ENCODE data around the gene CYP21A2. TPM values are rescaled to one million over a fixed set of nuclear protein-coding genes. Genes with fewer than 3 reads are reported as not detected.
A peak's percentile ranks its signal among the peaks of the same experiment; 100 is the strongest.

The CYP21A2 gene
- total RNA-seq, 2 experiments from 2014 or later, result 0.43 to 0.72 TPM

GRCh38 chr6:32085759-32086459, 47.7 kb downstream of the CYP21A2 start:
- DNase-seq, result no peak
- Mint-ChIP-seq H3K27ac (no peak overlapping the region), H3K36me3 (no peaks in the 10 kb centered on the region), H3K4me3 (no peak overlapping the region), H3K4me1 (peaks cover 6% of the 10 kb centered on the region), H3K27me3 (peaks cover 37% of the 10 kb centered on the region), H3K9me3 (no peaks in the 10 kb centered on the region)
- POLR2A ChIA-PET, result no interaction called here
- ATAC-seq (ENCODE audit: low read depth), result no peak

DNA sequence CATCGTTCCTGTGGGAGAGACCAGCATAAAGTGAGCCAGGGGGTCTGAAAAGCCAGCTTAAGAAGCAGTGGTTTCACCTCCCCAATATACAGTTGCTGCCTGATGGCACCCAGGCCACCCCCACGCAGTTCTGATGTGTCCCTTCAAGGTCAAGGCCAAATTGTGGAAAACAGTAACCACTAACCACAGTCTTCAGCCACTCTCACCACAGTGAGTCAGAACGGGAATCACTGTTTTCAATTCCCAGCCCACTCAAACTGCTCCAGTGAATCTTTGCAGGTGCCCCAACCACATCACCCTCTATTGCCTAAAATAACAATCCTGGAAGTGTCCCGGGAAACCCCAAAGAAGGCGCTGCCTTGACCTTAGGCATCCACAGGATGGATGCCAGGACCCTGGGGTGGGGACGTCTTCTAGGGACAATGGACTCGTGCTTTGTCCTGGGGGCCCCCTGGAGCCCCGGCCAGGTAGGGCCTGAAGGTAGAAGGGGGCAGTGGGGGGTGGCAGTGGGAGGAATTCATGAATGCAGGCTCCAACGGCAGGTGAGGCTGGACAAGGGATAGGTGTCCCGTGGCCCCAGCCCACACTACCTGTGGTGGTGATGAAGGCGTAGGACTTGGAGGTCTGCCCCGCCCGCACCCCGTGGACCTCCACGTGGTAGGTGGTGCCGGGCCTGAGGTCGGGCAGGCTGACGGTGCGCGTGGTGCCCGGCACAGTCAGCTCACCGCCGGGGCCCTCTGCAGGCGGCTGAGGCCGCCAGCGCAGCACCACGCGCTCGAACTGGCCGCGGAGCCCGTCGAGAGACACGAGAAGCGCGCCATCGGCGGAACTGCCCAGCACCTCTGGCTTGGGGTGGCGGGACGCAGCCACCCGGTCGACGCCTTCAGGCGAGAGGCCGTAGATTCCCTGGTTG, 48.7 kb downstream of the CYP21A2 start:
- H3K36me3 Mint-ChIP-seq, result no peaks in the 10 kb centered on the region
- peaks cover 6% of the 10 kb centered on the region for H3K4me1 Mint-ChIP-seq
- no peaks in the 10 kb centered on the region for H3K9me3 Mint-ChIP-seq
- POLR2A ChIA-PET, result interaction anchor here (0.6 to 1.2 kb wide), 2 partner anchors 68 to 402 kb away, joined by 3 to 6 read pairs; no protein-coding TSS in a partner anchor
- DNase-seq (no peak), ATAC-seq (ENCODE audit: low read depth) (peak; percentile 38)
- H3K4me3 Mint-ChIP-seq, result peak overlapping the region; percentile 29
- peaks cover 41% of the 10 kb centered on the region for H3K27me3 Mint-ChIP-seq
- no peak overlapping the region for H3K27ac Mint-ChIP-seq

DNA sequence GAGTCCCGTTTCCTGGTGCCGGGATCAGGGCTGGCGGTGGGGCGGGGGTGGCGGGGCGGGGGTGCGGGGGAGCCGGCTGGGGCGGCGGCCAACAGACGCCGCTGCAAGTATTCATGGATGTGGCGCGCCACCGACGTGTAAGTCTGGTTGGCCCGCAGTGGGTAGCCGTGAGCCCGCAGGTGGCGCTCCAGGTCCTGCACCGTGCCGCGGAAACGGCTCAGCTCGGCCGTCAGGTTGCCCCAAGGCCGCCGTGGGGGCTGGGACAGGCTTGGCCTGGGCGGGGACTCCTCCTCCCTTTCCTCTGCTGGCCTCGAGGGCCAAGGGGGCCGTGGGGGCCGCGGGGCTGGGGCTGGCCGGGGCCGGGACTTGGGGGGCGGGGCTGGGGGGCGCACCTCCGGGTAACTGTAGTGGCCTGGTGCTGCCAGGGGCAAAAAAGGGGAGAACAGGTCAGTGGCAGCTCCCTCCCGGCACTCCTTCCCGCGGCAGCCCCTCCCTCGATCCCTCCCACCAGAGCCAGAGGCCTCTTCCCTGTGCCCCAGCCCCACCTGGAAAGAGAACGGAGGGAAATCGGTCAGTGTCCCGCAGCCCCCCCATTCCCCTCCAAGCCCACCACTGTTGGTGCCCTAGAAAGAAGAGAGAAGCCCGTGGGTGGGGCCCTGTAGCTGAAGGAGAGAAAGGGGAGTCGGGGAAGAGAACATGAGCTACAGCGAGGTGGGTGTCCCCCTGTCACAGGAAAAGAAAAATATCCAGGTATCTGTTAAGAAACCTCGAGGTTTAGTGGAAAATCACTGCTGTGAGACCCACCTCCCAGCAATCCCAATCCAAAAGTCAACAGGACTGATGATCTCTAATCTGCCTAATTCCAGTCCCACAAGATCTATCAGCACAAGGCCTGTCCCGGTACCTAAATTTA, 49.6 kb downstream of the CYP21A2 start:
- no peaks in the 10 kb centered on the region for H3K36me3 Mint-ChIP-seq
- H3K9me3 Mint-ChIP-seq, result no peaks in the 10 kb centered on the region
- H3K27me3 Mint-ChIP-seq, result peaks cover 45% of the 10 kb centered on the region
- DNase-seq, result peak; percentile 83
- ATAC-seq (ENCODE audit: low read depth), result peak; percentile 89
- POLR2A ChIA-PET, result interaction anchor here (0.5 to 1.2 kb wide), 4 partner anchors 11 to 403 kb away, joined by 3 to 6 read pairs (median 4); no protein-coding TSS in a partner anchor
- H3K4me3 Mint-ChIP-seq, result no peak overlapping the region
- peaks cover 6% of the 10 kb centered on the region for H3K4me1 Mint-ChIP-seq
- no peak overlapping the region for H3K27ac Mint-ChIP-seq

DNA sequence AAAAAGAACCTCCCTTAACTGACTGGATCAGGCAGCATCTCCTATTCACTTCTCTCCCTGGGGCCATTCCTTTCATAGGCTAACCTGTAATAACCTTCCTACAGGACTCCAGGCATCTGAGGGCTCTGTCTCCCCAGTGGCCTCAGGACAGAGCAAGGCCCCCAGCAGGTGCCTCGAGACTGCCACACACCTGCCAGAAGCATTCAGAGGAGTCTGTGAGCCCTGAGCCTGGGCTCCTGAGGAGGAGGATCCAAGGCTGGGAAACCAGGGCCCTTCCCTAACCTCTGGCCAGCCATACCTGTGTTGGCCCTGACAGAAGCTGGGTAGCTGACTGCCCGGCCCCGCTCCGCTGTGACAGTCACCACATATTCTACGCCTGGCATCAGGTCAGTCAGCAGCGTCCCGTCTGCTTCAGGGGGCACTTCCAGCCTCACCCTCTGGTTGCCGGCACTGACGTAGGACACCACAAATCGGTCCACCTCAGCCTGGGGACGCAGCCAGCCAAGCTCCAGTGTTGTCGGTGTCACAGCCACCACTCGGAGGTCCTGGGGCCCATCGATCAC, 50.4 kb downstream of the CYP21A2 start:
- no peak for ATAC-seq (ENCODE audit: low read depth)
- H3K27me3 Mint-ChIP-seq, result peaks cover 50% of the 10 kb centered on the region
- POLR2A ChIA-PET, result interaction anchor here (0.5 to 1.2 kb wide), 3 partner anchors 10 to 66 kb away, joined by 3 to 5 read pairs (median 3); no protein-coding TSS in a partner anchor
- peaks cover 6% of the 10 kb centered on the region for H3K4me1 Mint-ChIP-seq
- no peak for DNase-seq
- H3K4me3 Mint-ChIP-seq, result no peak overlapping the region
- H3K9me3 Mint-ChIP-seq, result no peaks in the 10 kb centered on the region
- no peak overlapping the region for H3K27ac Mint-ChIP-seq
- no peaks in the 10 kb centered on the region for H3K36me3 Mint-ChIP-seq

DNA sequence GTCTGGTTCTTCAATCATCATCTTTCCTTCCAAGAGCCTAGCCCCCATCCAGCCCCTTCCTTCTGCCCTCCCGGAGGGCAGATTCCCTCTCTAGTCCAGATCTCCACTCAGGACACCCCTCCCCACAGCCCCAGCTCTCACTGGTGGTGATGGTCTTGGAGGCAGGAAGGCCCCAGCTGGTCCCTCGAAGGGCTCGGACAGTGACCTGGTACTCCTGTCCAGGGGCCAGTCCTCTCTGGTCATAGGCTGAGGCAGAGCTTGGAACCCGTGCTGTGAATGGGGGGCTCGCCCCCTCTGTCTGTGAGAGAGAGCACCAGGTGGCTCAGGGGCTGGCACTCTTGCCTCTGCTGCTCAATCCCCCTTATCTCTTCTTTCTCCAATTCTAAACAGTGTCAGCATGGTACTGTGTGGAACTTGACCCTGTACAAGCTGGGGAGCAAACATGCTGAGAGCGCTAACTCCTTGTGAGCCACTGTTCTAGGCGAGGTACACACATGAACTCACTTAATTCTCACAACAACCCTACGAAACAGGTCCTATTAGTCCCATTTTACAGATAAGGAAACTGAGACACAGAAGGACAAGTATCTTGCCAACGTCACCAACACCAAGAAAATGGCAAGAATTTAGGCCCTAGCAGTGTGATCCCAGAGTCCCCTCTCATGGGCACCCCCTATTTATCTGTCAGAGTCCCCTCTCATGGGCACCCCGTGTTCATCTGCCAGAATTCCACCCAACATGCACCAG, 51.0 kb downstream of the CYP21A2 start:
- DNase-seq, result no peak
- no peak overlapping the region for H3K27ac Mint-ChIP-seq
- H3K36me3 Mint-ChIP-seq, result no peaks in the 10 kb centered on the region
- peaks cover 53% of the 10 kb centered on the region for H3K27me3 Mint-ChIP-seq
- H3K4me3 Mint-ChIP-seq, result no peak overlapping the region
- POLR2A ChIA-PET, result interaction anchor here (1.2 kb wide), 1 partner anchor 10 kb away, joined by 3 read pairs; no protein-coding TSS in a partner anchor
- no peak for ATAC-seq (ENCODE audit: low read depth)
- peaks cover 6% of the 10 kb centered on the region for H3K4me1 Mint-ChIP-seq
- H3K9me3 Mint-ChIP-seq, result no peaks in the 10 kb centered on the region

Other genes with a start within 250 kb of the CYP21A2 start
- 10 to 100 TPM; 68.2 to 75.3 TPM for gene VARS1, start 242.7 kb upstream of the CYP21A2 start, total RNA-seq
- 10 to 100 TPM; 89.9 to 97.9 TPM for gene LSM2, start 231.4 kb upstream of the CYP21A2 start, total RNA-seq
- 1 to 10 TPM; 3.3 to 4.5 TPM for gene HSPA1L, start 223.1 kb upstream of the CYP21A2 start, total RNA-seq
- 10 to 100 TPM; 62.2 to 63.5 TPM for gene HSPA1A, start 222.9 kb upstream of the CYP21A2 start, total RNA-seq
- 10 to 100 TPM; 49.0 to 55.7 TPM for gene HSPA1B, start 210.7 kb upstream of the CYP21A2 start, total RNA-seq
- 10 to 100 TPM; 15.5 to 16.4 TPM for gene NEU1, start 175.6 kb upstream of the CYP21A2 start, total RNA-seq
- gene SLC44A4, start 159.4 kb upstream of the CYP21A2 start, total RNA-seq, result not detected
- gene EHMT2, start 140.7 kb upstream of the CYP21A2 start, total RNA-seq, result 10 to 100 TPM; 77.5 to 80.6 TPM
- gene ZBTB12, start 136.3 kb upstream of the CYP21A2 start, total RNA-seq, result 1 to 10 TPM; 1.4 to 1.9 TPM
- gene C2, start 110.7 kb upstream of the CYP21A2 start, total RNA-seq, result 1 to 10 TPM; 2.1 to 2.2 TPM
- 1 to 10 TPM; 1.2 to 2.1 TPM for gene CFB, start 92.3 kb upstream of the CYP21A2 start, total RNA-seq
- 10 to 100 TPM; 61.3 to 62.5 TPM for gene NELFE, start 79.4 kb upstream of the CYP21A2 start, total RNA-seq
- 100 to 1,000 TPM; 102 to 112 TPM for gene SKIC2, start 79.2 kb upstream of the CYP21A2 start, total RNA-seq
- gene DXO, start 66.3 kb upstream of the CYP21A2 start, total RNA-seq, result 10 to 100 TPM; 22.4 to 28.6 TPM
- gene C4A, start 56.4 kb upstream of the CYP21A2 start, total RNA-seq, result 1 to 10 TPM; 3.4 to 6.7 TPM
- gene C4B, start 23.6 kb upstream of the CYP21A2 start, total RNA-seq, result 1 to 10 TPM; 4.1 to 5.7 TPM
- 1 to 10 TPM; 8.6 to 9.2 TPM for gene TNXB, start 70.9 kb downstream of the CYP21A2 start, total RNA-seq
- gene ATF6B, start 89.8 kb downstream of the CYP21A2 start, total RNA-seq, result 100 to 1,000 TPM; 136 to 147 TPM
- gene FKBPL, start 91.9 kb downstream of the CYP21A2 start, total RNA-seq, result 1 to 10 TPM; 5.5 to 6.3 TPM
- gene PRRT1, start 113.5 kb downstream of the CYP21A2 start, total RNA-seq, result 1 to 10 TPM; 1.1 to 1.2 TPM
- 10 to 100 TPM; 19.2 to 23.7 TPM for gene PPT2, start 115.7 kb downstream of the CYP21A2 start, total RNA-seq
- 10 to 100 TPM; 19.6 to 22.6 TPM for gene EGFL8, start 126.2 kb downstream of the CYP21A2 start, total RNA-seq
- 10 to 100 TPM; 38.1 to 40.8 TPM for gene AGPAT1, start 137.7 kb downstream of the CYP21A2 start, total RNA-seq
- gene RNF5, start 140.0 kb downstream of the CYP21A2 start, total RNA-seq, result 10 to 100 TPM; 44.5 to 49.5 TPM
- 10 to 100 TPM; 47.4 to 52.3 TPM for gene AGER, start 145.8 kb downstream of the CYP21A2 start, total RNA-seq
- gene PBX2, start 151.8 kb downstream of the CYP21A2 start, total RNA-seq, result 100 to 1,000 TPM; 107 to 112 TPM
- gene GPSM3, start 154.2 kb downstream of the CYP21A2 start, total RNA-seq, result 100 to 1,000 TPM; 251 to 260 TPM
- under 1 TPM; 0.67 to 0.79 TPM for gene NOTCH4, start 185.7 kb downstream of the CYP21A2 start, total RNA-seq